NB4 (cell line): ENCODE results near the gene CD163.

Experiments
- POLR2A ChIP-seq: IDR thresholded peaks from 2 replicates; pipeline ENCODE4 v1.6.1; 2011; ENCODE audit warnings: mild to moderate bottlenecking; ENCODE audit not compliant: insufficient read length; ENCODE audit errors: extremely low read depth
- TF ChIP-seq, protein P1 (sequence below): IDR thresholded peaks from one replicate; pipeline ENCODE4 v1.5.1; 2012; ENCODE audit warnings: low read depth, low read length

- TF ChIP-seq, protein P1, sequence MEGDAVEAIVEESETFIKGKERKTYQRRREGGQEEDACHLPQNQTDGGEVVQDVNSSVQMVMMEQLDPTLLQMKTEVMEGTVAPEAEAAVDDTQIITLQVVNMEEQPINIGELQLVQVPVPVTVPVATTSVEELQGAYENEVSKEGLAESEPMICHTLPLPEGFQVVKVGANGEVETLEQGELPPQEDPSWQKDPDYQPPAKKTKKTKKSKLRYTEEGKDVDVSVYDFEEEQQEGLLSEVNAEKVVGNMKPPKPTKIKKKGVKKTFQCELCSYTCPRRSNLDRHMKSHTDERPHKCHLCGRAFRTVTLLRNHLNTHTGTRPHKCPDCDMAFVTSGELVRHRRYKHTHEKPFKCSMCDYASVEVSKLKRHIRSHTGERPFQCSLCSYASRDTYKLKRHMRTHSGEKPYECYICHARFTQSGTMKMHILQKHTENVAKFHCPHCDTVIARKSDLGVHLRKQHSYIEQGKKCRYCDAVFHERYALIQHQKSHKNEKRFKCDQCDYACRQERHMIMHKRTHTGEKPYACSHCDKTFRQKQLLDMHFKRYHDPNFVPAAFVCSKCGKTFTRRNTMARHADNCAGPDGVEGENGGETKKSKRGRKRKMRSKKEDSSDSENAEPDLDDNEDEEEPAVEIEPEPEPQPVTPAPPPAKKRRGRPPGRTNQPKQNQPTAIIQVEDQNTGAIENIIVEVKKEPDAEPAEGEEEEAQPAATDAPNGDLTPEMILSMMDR, result no peak
- no peak for TF ChIP-seq POLR2A
Measured at GRCh38 chr12:7502612-7503011, 965 bp downstream of the CD163 start.
